Inferior parietal cortex (tissue), 1 donor: ENCODE results near the gene SERPINE3.

Experiments
- DNase-seq: peaks from one replicate; pipeline ENCODE4 v3.0.0-alpha.2; 2016; ENCODE audit errors: extremely low spot score

Gene SERPINE3

DNA sequence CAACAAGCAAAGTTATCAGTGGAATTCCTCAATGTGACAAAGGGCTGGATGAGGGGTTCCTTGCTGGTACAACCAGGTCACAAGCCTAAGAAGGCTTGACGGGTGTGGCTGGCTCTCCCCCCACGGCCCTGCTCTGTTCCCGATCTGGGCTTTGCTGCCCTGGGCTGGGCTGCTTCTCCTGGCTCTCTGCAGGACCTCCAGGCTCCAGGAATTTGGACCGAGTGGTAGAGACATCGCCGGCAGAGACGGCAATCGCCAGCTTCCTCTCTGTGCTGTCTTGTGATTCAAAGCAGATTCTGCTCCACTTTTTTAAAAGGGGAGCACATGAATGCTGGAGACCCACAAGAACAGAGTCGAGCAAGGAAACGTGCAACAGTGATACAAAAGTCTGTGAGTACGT lies at the start of gene SERPINE3:
Gene SERPINE3, plus strand, starts transcription at position 338 of the 400 bp plus-strand sequence. CDS start 1,401 bp downstream, outside the sequence.
- no peak for DNase-seq

DNA sequence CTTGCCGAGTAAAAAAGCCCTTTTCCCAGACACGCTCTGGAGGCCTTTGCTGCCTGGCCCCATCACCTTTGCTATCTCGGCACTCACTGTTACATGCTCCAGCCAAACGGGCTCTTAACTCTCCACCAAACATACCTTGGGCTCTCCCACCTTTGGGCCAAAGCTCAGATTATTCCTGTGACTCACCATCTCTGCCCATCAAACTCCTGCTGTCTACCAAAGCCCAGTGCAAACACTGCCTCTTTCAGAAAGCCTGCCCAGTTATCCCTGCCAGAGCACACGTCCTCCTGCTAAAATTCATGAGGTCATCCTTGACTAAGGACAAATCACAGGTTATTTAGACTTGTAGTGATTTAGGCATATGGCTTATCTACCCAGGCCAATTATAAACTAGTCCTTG lies 48.1 kb upstream of the SERPINE3 start:
- no peak for DNase-seq

GRCh38 chr13:51292000-51292565 lies 47.4 kb upstream of the SERPINE3 start:
- no peak for DNase-seq

DNA sequence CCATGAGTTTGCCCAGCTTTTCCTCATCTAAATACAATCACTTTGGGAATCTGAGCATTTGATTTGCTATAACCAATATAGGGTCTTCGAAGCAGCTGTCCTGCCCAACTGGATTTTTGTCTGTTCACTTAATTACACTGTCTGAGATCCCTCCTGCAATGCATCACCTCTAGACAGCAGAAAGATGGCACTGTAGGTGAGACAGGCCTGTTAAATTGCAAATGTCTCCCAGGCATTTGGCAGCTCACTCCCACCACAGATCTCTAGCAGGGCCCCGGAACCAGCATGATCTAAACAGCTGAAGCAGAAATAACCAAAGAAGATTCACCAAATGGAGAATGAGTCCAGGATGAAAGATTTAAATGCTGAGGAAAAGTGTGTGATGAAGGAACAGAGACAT lies 41.9 kb upstream of the SERPINE3 start:
- DNase-seq: no peak

GRCh38 chr13:51298812-51299211 lies 40.7 kb upstream of the SERPINE3 start:
- DNase-seq: no peak

DNA sequence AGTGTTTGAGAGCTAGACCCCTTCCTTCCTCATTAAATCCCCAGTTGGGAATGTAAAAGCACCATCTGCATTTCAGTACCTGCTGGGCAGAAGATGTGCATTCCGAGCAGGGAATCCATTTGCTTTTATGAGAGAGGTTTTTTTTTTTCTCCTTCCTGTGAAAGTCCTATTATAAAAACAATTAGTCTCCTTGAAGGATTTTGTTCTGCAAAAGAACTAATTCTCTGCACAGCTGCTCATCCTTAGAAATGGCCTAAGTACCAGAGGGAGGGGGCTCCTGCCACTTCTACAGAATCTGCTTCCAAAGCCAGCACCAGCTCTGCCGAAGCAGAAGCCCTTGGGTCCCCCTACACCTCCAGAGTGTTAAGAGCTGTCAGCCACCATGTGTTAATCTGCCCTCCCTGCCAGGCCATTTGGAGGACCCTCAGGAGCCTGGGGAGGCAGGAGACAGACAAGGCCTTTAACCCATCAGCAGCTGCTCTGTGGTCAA lies 36.4 kb upstream of the SERPINE3 start:
- no peak for DNase-seq

DNA sequence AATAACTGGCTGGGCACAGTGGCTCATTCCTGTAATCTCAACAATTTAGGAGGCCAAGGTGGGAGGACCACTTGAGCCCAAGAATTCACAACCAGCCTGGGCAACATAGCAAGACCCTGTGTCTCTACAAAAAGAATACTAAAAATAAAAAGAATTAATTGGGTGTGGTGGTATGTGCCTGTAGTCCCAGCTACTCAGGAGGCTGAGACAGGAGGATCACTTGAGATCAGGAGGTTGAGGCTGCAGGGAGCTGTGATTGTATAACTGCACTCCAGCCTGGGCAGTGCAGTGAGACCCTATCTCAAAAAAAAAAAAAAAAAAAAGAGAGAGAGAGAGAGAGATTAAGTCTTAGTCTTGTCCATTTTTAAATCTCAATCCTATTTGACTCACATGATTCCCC lies 35.6 kb upstream of the SERPINE3 start:
- no peak for DNase-seq

DNA sequence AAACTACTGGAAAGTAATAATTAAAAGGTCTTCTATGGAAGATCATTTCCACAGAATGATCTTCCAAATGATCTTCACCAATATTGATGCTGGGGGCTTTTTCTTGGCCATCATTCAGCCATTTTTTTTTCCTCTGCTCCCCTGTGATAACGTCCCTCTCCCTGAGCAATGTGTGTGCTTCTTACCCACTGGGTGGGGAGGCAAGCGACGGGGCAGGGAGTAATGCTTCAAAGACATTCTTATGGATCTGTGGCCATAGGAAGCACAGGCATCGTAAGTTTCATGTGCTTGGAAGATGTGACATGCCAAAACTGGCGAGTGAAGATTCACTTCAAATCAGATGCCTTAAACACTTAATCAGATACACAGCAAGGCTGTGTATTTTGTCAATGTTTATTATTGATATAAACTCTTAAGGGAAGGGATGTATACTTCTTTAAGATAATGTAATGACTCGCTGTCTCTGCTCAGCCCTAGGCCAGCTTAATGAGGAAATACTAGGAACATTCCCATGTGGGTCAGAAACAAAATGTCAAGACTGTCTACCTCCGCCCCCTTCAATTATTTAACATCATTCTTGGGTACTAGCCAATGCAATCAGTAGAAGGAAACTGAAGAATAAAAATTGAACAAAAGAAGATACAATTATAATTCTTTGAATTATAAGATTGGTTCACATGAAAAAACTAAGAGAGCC lies 34.1 kb upstream of the SERPINE3 start:
- no peak for DNase-seq

DNA sequence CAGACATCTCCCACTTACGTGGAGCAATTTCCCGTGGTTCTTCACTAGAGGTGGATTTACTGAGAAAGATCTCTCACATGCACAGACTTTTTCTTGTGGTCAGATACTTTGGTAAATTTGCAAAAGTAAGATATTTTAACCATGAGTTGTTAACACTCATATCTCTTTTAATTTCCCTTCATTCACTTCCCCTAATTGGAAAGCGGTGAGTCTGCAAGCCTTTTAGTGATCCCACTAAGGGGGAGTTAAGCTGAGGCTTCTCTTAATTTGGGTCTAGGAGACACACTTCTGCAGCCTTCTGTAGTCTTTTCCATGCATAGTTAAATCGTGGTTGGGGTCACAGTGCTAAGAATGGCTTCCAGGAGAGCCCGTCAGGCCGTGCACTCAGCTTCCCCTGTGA lies 30.7 kb upstream of the SERPINE3 start:
- no peak for DNase-seq

GRCh38 chr13:51311231-51311630 lies 28.3 kb upstream of the SERPINE3 start:
- DNase-seq: no peak

DNA sequence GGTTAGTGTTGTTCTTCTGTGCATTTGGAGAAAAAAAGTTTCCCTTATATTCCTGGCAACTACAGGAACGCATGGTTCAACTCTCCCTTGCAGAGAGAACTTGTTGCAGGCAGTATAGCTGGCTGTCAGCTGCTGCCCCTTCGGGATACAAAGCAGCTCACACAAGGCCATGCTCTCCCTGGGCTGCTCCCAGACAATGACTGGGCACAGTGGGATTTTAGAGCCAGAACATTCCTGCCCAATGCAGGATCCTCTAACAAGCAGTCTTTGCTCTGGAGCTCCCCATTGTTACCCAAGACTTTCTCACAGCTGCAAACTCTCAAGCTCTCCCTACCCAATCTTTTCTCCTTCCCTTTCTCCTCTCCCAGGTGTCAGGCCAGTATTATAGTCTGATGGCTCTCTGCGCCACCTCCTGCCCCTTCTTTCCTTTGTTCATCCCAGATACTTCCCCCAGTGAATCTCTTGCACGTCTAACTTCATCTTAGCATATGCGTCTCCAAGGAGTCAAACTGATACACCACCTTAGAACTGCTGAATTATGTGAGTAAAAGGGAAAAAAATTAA lies 27.5 kb upstream of the SERPINE3 start:
- DNase-seq: no peak

DNA sequence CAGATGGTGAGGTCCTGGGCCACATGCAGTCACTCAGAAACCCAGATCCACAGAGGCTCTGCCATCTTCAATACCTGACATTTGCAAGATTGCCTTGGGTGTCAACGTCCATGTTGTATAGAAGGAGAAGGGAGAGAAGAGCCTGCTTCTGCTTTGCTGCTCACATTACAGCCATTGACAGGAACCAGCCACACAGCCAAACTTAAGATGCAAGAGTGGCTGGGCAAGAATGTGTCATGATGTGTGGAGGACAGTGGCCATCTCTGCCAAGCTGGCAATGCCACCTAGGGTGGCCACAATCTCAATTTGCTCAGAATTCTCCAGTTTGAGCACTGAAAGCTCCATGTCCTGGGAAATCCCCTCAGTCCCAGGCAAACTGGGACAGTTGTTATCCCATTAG lies 25.9 kb upstream of the SERPINE3 start:
- no peak for DNase-seq

DNA sequence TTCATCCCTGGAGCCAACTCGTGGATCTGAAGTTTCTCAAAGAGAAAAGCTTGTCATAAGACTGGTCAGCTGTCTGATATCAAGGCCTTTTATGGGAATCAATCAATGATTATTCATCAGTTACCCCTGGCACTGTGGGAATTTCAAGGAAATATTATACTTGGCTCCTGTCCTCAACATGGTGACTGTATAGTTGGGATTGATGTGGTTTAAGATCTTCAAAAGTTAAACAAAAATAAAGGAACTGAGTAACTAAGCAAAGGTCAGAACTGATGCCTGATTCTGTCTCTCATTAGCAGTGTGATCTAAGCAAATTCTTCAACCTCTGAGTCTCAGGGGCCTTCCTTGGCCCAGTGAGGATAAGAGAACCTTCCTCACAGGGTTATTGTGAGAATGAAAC lies 22.2 kb upstream of the SERPINE3 start:
- DNase-seq: no peak

DNA sequence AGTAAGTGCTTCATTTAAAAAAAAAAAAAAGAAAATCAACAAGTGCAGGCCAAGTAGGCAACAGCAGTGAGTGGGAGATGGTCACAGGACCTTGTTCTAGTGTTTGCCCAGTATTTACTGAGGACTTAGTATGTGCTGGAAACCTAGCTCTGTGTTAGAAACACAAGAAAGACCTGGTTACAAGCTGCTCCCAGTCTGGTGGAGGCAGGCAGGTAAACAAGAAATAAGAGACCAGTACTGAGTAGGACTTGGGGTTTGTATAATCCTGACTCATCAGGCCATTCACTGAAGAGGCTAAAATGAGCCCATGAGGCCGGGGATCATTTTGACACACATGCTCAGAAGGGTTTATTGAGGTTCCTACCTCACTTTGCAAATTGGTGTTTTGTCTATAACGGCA lies 21.5 kb upstream of the SERPINE3 start:
- DNase-seq: no peak

DNA sequence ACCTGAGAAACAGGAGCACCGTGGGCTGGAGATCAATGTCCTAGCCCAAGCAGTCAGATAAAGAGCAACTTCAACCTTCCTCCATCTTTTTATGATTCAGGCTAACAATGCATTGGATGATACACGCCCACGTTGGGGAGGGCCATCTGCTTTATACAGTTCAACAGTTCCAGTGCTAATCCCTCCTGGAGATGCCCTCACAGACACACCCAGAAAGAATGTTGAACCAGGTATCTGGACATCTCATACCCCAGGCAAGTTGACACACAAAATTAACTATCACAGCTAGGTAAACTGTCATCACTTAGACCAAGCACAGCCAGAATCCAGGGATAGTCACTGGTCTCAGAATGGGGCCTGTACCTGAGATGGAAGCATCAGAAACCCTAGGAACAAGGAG lies 20.6 kb upstream of the SERPINE3 start:
- DNase-seq: no peak

DNA sequence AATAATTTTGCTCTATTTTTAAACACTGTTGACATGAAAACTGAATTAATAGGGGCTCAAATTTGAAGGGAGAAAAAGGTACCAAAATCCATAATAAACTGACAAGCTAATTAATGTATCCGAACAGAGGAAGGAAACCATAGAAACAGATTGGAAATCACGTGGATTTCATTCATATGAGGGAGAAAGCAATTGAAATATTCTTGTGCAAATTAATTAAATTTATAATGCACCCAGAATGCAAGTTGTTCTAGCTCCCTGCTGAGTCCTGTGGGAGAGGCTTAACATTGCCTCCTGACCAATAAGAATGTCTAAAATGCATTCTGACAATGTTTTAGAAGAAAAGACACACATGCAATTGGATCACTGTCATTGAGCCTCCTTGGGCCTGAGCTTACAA lies 17.7 kb upstream of the SERPINE3 start:
- DNase-seq: no peak

DNA sequence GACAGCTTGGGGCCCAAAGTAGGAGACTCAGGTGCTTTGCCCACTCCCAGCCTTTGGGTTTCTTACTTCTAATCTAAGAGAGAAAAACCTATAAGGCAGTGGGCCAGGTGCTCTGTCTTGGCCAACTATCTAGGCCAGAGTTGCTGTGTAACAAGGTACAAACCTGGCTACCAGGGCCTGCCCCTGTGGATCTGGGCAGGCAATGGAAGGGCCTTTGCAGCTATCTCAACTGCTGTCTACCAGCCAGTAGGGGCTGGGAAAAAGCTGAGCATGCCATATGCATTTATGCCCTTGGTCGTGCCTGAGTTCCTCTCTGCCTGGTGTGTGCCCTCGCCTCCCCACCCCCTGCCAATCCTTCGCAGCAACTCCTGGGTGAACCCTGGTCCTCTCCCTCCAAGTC lies 16.7 kb upstream of the SERPINE3 start:
- no peak for DNase-seq

GRCh38 chr13:51323824-51324511 lies 15.5 kb upstream of the SERPINE3 start:
- no peak for DNase-seq

- DNase-seq: peak; percentile 51
Observed at GRCh38 chr13:51324714-51325420, 14.6 kb upstream of the SERPINE3 start.

- DNase-seq: peak; percentile 51
Observed at GRCh38 chr13:51325837-51326236, 13.7 kb upstream of the SERPINE3 start.

DNA sequence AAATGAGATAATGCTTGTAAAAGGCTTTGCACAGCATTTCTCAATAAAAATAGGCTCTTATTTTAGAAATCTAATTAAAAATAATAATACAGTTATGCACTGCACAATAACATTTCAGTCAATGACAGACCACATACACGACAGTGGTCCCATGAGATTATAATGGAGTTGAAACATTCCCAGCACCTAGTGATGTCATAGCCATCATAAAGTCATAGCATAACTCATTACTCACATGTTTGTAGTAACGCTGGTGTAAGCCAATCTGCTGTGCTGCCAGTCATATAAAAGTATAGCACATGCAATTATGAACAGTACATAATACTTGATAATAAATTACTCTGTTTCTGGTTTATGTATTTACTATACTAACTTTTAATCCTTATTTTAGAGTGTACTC lies 12.7 kb upstream of the SERPINE3 start:
- no peak for DNase-seq

GRCh38 chr13:51327961-51328360 lies 11.5 kb upstream of the SERPINE3 start:
- DNase-seq: no peak
